Right lobe of liver (tissue), 4 donors: ENCODE results near the gene RIMBP2.

ENCODE experiments used
- CTCF ChIP-seq, 4 donors: fragments of 200-600 bp in 3 of 4; fragments of 450-650 bp in 1 of 4; IDR thresholded peaks; one replicate each; pipeline versions ENCODE4 v1.5.1 to v1.8.0; 2016 to 2022; ENCODE audit warnings: antibody characterized with exemption in 4 of 4, mild to moderate bottlenecking in 2 of 4
- POLR2A ChIP-seq: fragments of 450-650 bp; IDR thresholded peaks from one replicate; pipeline ENCODE4 v1.6.1; 2017; ENCODE audit warnings: antibody characterized with exemption, mild to moderate bottlenecking
- donor health status: DM: no; HTN: no; CAD: no.
- donor health status: DM: no; HTN: no; CAD: no.
- donor health status: DM: no; HTN: yes; CAD: no.

- TF ChIP-seq CTCF (IDR thresholded peaks at IDR 0.05) (no peak), POLR2A (no peak)
Measured at GRCh38 chr12:130706885-130707570, 9.1 kb downstream of the RIMBP2 start.
